GM12892 (cell line): ENCODE results near the gene STK11.

ENCODE experiments used
- DNase-seq: peaks from one replicate; pipeline ENCODE4 v3.0.0; 2011; ENCODE audit not compliant: insufficient read length
- FAIRE-seq: peaks from 2 replicates; lab custom pipeline; 2011; peaks lifted over from hg19 to GRCh38; lab: Jason Lieb, UNC
- POLR2A ChIP-seq: IDR thresholded peaks from 2 replicates; pipeline ENCODE4 v1.6.1; 2011; ENCODE audit warnings: low read depth, low read length, control low read depth
- POLR2AphosphoS5 ChIP-seq: IDR thresholded peaks from 2 replicates; pipeline ENCODE4 v1.6.1; 2011; ENCODE audit warnings: low read depth, low read length, control low read depth
- TAF1 ChIP-seq: IDR thresholded peaks from 2 replicates; pipeline ENCODE4 v1.6.1; 2011; ENCODE audit warnings: low read depth, mild to moderate bottlenecking, control low read depth, low read length, borderline replicate concordance

STK11 gene

DNA sequence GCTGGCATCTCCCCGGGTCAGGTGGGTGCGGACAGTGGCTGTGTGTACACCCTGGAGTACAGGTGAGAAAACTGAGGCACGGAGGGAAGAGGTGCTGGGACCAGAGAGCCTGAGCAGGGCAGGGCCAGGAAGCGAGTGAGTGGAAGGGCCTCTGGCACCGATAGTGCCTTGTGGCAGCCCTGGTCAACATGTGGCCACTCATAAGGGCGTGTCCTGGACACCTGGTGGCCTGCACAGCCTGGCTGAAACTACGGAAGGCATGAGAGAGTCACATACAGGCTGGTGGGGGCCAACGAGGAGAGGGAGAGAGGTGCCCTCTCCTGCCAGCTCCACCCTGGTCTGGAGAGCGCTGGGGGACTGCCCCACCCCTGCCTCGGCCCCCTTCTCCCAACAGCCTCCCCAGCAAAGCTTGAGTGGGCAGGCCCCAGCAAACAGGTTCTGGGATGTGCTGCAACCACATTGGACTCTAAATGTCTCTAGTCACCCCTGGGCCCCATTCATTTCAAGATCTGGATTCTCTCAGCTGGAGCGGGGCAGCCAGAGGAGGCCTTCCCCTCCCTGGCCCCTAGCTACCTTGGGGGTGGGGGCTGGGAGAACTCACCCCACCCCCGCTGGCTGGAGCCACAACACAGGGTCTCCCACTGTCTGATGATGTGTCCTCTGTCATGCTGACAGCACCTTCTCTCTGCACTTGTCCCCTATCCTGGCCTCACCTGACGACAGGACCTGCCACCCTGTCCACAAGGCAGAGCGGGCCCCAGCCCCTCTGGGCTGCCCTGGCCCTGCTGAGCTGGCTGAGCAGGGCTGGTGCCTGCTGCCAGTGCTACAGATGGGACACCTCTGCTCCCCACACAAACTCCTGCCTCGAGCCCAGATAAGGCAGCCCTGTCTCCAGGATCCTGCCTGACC, 26.4 kb downstream of the STK11 start:
- TF ChIP-seq POLR2A (no peak), TAF1 (no peak), POLR2AphosphoS5 (no peak)
- FAIRE-seq: no peak
- DNase-seq: no peak

DNA sequence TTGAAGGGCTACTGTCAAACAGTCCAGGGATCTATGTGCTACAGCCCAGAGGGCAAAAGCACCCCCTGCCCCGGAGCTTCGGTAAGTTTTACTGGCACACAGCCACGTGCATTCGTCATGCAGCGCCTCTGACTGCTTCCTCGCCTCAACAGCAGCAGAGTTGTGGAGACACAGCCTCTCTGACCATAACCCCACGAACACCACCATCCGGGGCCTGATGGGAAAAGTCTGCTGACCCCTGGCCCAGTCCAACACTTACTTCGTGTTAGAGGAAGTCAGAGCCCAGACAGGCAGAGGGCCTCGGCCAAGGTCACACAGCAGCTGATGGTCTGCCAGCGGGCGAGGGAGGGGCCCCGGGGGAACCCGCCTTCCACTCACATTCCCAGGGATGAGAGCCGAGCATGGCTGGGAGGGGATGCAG, 27.1 kb downstream of the STK11 start:
- DNase-seq (no peak), FAIRE-seq (no peak)

DNA sequence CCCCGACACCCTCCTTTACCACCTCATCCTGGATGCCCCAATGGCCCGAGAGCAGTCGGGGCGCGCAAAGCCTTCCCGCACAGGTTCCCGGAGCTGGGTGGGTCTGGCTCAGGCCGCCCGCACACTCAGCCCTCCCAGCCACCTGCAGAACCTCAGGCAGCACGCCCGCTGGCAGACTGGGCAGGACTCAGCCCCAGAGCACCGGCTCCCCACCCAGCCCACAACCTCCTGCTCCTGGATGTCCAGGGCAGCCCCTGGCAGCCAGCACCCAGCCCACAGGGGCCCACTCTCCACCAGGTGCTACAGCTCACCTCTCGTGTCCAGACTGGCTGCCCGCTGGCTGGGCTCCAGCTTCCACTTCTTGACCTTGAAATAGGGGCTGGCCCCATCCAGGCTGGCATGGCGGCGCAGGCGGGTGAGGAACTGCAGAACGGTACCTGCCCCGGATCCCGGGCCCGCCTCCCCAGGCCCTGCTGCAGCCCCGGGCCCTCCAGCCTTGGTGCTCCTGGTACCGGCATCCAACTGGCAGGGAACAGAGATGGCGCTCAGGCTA, 27.6 kb downstream of the STK11 start:
- TF ChIP-seq POLR2AphosphoS5 (no peak), POLR2A (no peak), TAF1 (no peak)
- FAIRE-seq (no peak), DNase-seq (no peak)

More for the DNA sequence above, 27.1 kb downstream of the STK11 start:
- TF ChIP-seq TAF1: no peak

DNA sequence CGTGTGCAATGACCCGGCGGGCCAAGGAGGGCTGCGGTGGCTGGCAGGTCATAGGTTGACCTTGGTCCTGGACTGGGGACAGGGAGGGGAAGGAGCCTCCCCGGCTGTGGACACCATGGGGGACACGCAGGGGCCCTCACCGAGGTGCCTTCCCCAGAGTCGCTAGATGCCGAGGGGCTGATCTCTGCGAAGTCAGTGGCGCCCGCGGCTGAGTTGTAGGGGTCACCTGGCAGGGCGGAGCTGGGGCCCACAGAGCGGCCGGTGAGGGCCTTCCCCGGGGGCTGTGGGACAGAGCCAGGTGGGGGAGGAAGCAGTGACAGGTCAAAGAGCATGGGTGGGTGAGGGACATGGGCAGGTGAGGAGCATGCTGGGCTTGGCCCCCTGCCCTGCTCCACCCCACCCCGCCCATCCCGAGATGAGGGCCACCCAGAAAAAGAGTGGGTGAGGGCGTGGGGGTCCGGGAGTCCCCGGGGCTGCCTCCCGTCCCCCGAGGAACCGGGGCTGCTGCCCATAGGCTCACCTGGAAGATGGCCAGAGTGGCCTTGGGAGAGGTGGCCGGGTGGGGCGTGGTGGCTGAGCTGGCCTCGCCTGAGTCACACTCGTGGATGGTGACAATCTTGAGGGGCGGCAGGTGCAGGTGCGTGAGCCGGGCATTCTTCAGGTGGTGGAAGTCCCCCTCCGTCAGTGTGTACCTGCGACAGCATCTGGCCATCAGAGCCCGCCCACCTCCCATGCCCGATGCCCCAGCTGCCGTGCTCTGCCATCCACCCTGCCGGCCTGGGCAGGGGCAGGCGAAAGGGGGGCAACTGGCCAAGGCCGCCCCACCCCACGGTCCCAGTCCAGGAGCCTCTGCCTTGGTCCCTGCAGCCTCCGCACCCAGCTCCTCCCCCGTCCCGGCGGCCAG, 28.7 kb downstream of the STK11 start:
- TF ChIP-seq POLR2A (no peak), POLR2AphosphoS5 (no peak), TAF1 (no peak)
- FAIRE-seq: no peak
- no peak for DNase-seq

DNA sequence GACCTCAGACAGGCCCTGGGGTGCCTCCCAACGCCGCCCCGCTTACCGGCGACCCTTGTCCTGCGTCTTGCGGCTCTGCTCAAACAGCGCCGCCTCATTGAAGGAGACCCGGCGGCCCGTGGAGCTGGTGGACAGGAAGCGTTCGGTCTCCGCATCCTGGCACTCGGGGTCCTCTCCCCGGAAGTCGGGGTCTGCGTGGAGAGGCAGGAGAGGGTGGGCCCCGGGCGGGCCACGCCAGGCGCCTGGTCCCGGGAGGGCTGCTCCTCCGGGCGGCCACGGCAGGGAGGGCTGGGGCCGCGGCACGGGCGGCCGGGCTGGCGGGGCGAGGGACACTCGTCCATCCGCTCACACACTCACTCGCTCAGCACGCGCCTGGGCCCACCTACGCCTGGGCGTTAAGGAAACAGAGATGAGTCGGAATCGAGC, 29.4 kb downstream of the STK11 start:
- no peak for DNase-seq
- FAIRE-seq: no peak
- TF ChIP-seq TAF1 (no peak), POLR2AphosphoS5 (no peak), POLR2A (no peak)

DNA sequence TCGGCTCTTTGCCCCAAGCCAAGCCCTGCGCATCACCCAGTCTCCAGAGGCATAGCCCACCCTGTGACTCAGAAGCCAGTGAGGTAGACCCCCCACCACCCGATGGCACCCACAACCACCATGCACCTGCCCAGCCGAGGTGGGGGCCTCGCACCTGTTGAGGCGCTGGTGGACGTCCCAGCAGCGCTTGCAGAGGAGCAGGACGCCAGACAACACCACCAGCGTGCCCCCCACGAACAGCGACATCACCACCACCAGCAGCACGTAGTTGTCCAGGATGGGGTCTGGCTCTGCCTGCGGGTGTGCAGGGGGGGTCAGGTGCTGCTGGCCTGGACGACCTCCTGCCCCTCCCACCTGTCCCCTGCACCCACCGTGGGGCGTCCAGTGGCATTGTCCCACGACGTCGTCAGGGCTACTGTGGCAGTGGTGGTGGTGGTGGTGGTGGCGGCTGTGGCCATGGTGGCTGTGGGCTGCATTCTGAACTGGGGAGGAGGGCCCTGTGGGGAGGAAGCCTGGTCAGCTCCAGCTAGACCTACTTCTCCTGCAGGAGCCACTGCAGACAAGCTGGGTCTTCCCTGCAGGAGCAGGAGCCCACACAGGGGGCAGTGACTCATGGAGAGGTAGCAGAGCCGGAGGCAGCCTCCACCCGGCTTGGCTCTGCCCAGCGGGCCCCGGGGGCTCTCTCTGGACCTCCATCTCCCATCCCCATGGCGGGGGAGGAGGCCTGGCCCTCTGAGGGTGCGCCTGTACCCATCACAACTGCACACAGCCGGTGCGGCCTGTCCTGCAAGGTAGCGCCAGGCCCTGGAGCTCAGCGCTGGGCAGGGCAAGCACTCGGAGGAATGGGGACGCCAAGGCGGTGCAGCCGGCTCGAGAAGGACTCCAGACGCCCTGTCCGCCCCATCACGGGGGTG, 30.3 kb downstream of the STK11 start:
- DNase-seq (no peak), FAIRE-seq (no peak)
- TF ChIP-seq POLR2AphosphoS5: no peak
- no peak for TF ChIP-seq TAF1
- no peak for TF ChIP-seq POLR2A

DNA sequence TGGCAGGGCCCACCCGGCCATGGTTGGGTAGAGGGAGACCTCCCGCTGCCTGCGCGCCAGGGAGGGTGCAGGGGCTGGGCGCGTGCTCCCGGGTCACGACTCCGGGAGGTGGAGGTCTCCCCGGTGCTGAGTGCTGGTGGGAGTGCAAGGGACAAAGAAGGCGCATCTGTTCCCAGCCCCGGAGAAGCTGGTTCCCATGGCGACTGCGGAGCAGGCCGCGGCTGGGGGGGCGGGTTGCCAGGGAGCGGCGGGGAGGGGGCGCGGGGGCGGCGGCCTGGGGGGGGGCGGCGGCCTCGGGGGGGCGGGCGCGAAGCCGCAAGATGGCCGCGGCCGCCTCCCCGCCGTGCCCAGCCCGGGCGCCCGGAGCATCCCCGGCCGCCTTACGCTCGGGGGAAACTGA, 31.0 kb downstream of the STK11 start:
- DNase-seq (no peak), FAIRE-seq (no peak)
- no peak for TF ChIP-seq TAF1
- TF ChIP-seq POLR2A: no peak
- no peak for TF ChIP-seq POLR2AphosphoS5

DNA sequence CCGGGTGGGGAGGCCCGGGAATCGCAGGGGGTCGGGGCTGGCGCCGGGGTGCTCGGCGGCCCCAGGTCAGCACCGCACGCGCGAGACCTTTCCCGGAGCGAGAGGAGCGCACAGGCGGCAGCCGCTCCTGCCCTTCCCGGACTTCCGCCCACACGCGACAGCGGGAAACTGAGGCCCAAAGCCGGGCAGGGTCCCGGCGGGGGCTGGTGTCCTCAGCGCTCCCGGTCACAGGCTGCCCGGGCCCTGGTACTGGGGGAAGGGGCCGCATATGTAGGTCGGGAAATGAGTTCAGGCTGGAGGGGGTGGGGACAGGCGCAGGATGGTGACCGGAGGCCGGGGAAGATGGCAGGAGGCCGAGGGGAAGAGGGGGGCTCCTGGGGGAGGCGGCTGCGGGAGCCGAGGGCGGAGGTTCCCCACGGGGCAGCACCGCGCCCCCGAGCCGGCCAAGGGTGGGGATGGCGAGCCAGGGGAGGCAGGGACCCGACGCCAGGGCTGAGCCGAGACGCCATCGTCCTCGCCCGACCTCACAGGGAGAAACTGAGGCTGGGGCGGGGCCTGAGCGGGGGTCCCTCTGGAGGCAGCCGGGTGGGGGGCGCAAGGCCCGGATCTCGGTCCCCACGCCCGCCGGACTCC, 31.6 kb downstream of the STK11 start:
- FAIRE-seq: no peak
- DNase-seq: no peak
- no peak for TF ChIP-seq POLR2A
- TF ChIP-seq POLR2AphosphoS5: no peak
- TF ChIP-seq TAF1: no peak

DNA sequence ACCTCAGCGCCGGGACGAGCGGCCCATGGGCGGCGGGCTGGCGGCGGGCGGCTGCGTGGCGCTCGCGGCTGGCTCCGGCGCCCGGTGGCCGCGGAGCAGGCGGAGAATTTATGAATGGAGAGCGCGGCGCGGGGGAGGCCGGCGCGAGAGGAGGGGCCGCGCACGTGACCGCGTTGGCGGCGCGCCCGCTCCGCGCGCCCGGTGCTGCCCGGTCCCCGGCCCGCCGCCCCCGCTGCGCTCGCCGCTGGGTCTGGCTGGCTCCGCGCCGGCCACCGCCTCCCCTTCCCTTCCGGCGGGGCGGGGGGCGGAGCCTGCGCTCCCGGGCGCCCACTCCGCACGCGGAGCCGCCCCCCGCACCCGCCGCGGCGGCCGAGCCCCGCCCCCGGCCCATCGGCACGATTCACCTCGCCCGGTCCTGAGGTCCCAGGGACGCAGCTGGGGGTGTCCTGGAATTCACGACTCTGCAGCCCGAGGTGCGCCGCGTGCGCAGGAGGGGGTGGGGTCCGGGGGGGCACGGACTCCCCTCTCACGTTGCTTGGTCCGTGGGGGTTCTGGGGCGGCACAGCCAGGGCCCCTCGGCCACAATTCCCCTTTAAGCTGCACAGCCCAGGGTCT, 32.3 kb downstream of the STK11 start, which contains the start of gene CBARP:
Gene CBARP, minus strand, starts transcription at position 252 of the 615 bp plus-strand sequence. CDS start 1,905 bp downstream, outside the sequence.
- DNase-seq: no peak
- peak; percentile 9 for FAIRE-seq

More for the DNA sequence above, 32.3 kb downstream of the STK11 start, which contains the start of gene CBARP:
- no peak for TF ChIP-seq POLR2AphosphoS5
- TF ChIP-seq TAF1: no peak
- no peak for TF ChIP-seq POLR2A
